ENCODE measurements around the gene STK35.

STK35 gene

GRCh38 chr20:2108498-2108897, 6.9 kb downstream of the STK35 start:
- no peak for ATAC-seq

- ATAC-seq = no peak
Observed at GRCh38 chr20:2108987-2109386, 7.4 kb downstream of the STK35 start.

- ATAC-seq = no peak
Observed at GRCh38 chr20:2109425-2110210, 8.0 kb downstream of the STK35 start.

GRCh38 chr20:2112910-2113309, 11.3 kb downstream of the STK35 start:
- no peak for ATAC-seq

- ATAC-seq = no peak
Observed at GRCh38 chr20:2114127-2114959, 12.7 kb downstream of the STK35 start.

GRCh38 chr20:2114990-2115681, 13.5 kb downstream of the STK35 start:
- no peak for ATAC-seq

- ATAC-seq = no peak
Observed at GRCh38 chr20:2116170-2116940, 14.7 kb downstream of the STK35 start.

- ATAC-seq = peak; percentile 99 to 100
Observed at GRCh38 chr20:2118783-2119182, 17.2 kb downstream of the STK35 start.

GRCh38 chr20:2122936-2123335, 21.3 kb downstream of the STK35 start:
- ATAC-seq = no peak

GRCh38 chr20:2123720-2124119, 22.1 kb downstream of the STK35 start:
- no peak for ATAC-seq

GRCh38 chr20:2124564-2125213, 23.1 kb downstream of the STK35 start:
- no peak for ATAC-seq

- ATAC-seq = no peak
Observed at GRCh38 chr20:2125474-2126112, 24.0 kb downstream of the STK35 start.

GRCh38 chr20:2127238-2127637, 25.6 kb downstream of the STK35 start:
- ATAC-seq = no peak

GRCh38 chr20:2128542-2128941, 26.9 kb downstream of the STK35 start:
- no peak for ATAC-seq

GRCh38 chr20:2130062-2130591, 28.5 kb downstream of the STK35 start:
- no peak for ATAC-seq

- no peak for ATAC-seq
Observed at GRCh38 chr20:2130683-2131082, 29.1 kb downstream of the STK35 start.

GRCh38 chr20:2131366-2131765, 29.7 kb downstream of the STK35 start:
- peak; percentile 44 to 55 for ATAC-seq

GRCh38 chr20:2132461-2132901, 30.9 kb downstream of the STK35 start:
- ATAC-seq = peak in 1 of 2 donors; percentile 20

- ATAC-seq = no peak
Observed at GRCh38 chr20:2133318-2134183, 31.9 kb downstream of the STK35 start.

- ATAC-seq = no peak
Observed at GRCh38 chr20:2135013-2135412, 33.4 kb downstream of the STK35 start.

Measured in activated CD4-positive, CD25-positive, alpha-beta regulatory T cell treated with anti-CD3 and anti-CD28 coated beads, Interleukin-2, amount 50 U/mL, for 24 hours (primary cell).